SK-N-MC (cell line): Measurements from ENCODE around the gene MACROD2.

Experiments used
- DNase-seq: peaks from one replicate; pipeline ENCODE4 v3.0.0-alpha.2; 2011; ENCODE audit warnings: low read depth, low spot score
- H3K27ac ChIP-seq: fragments of 200-600 bp; sonication (generic); 2 replicates; pipeline ENCODE4 v1.5.1; 2016; ENCODE audit warnings: mixed run types
- H3K36me3 ChIP-seq: fragments of 200-600 bp; sonication (generic); 2 replicates; pipeline ENCODE4 v1.6.1; 2017; ENCODE audit warnings: antibody characterized with exemption, low read length, mixed read lengths; ENCODE audit not compliant: insufficient read depth
- H3K4me3 ChIP-seq: fragments of 200-600 bp; sonication (generic); 2 replicates; pipeline ENCODE4 v1.5.1; 2016
- H3K9ac ChIP-seq: fragments of 200-600 bp; sonication (generic); 2 replicates; pipeline ENCODE4 v1.8.0; 2017; ENCODE audit warnings: mixed run types, mixed read lengths; ENCODE audit not compliant: insufficient read length
- H3K9me3 ChIP-seq: fragments of 200-600 bp; sonication (generic); 2 replicates; pipeline ENCODE4 v1.6.1; 2017; ENCODE audit warnings: low read depth, mild to moderate bottlenecking, antibody characterized with exemption, low read length, moderate library complexity, mixed read lengths
- EZH2 ChIP-seq: fragments of 200-600 bp; sonication (generic); IDR thresholded peaks from one replicate; pipeline ENCODE4 v1.6.1; 2017; ENCODE audit warnings: antibody characterized with exemption
- FOXP2 ChIP-seq: optimal IDR thresholded peaks from 2 replicates; pipeline ENCODE3; 2011; ENCODE audit warnings: mild to moderate bottlenecking, moderate library complexity; ENCODE audit not compliant: insufficient read depth; ENCODE audit errors: extremely low read length, control extremely low read depth
- POLR2AphosphoS5 ChIP-seq: IDR thresholded peaks from 2 replicates; pipeline ENCODE4 v1.6.1; 2012; ENCODE audit warnings: mild to moderate bottlenecking, low read depth, low read length, borderline replicate concordance

MACROD2 gene

DNA sequence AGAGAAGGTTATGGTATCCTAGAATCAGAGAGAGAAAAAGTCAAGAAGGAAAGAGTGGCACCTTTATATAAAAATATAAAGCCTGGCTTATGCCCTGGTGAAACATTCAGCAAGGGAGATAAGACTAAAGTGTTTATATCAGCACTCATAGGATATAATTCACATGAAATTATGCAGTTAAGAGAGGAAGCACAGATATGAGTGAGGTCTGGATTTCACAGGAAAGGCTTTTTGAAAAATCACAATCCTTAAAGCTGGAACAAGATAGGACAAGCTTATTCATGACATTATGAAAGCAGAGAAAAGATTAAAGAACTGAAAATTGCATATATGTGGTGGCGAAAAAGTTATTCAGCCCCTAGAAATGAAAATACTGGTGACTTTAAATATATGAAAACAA lies 523.3 kb downstream of the MACROD2 start:
- Histone ChIP-seq H3K27ac (no peak overlapping the region), H3K36me3 (no peaks in the 10 kb centered on the region), H3K4me3 (no peak overlapping the region), H3K9me3 (no peaks in the 10 kb centered on the region), H3K9ac (no peak overlapping the region)
- no peak for TF ChIP-seq FOXP2
- no peak for TF ChIP-seq POLR2AphosphoS5
- no peak for TF ChIP-seq EZH2
- no peak for DNase-seq

DNA sequence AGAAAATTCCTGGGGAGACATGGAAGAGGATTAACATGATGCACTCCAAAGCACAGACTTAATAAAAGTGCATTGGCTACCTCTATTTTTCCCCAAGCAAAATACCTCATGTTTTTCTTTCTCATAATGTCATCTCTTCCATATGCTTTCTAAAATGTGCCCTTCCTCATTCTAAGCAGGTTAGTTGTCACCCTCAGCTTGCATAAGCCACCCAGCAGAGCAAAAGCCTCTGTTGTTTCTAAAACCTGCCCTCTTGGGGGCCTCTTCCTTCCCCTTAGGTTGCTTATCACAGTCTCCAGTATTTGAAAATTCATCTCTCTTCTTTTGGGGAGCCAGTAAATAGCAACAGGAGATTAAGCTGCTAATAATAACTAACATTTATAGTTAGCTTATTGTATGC lies 525.7 kb downstream of the MACROD2 start:
- H3K27ac ChIP-seq = no peak overlapping the region
- H3K9me3 ChIP-seq = no peaks in the 10 kb centered on the region
- TF ChIP-seq POLR2AphosphoS5 = no peak
- no peak for TF ChIP-seq FOXP2
- TF ChIP-seq EZH2 = no peak
- H3K36me3 ChIP-seq = no peaks in the 10 kb centered on the region
- H3K4me3 ChIP-seq = no peak overlapping the region
- no peak overlapping the region for H3K9ac ChIP-seq
- no peak for DNase-seq

DNA sequence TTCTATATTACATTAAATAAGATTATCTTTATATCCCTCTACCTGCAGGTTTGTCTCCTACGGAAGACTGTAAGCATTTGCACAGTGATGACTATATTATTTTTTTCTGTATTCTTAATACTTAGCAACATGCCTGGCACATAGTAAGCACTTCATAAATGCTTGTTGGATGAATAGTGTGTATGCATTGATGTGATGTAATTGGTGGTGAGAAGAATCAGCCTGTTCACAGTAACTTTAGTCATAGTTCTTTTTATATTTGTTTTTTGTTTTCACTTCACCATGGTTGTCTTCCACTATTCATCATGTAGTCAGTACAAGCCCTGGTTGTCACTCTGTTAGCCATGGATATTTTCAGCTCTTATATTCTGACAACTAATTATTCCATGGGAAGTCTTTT lies 526.1 kb downstream of the MACROD2 start:
- no peak overlapping the region for H3K27ac ChIP-seq
- H3K36me3 ChIP-seq = no peaks in the 10 kb centered on the region
- no peak overlapping the region for H3K9ac ChIP-seq
- H3K4me3 ChIP-seq = no peak overlapping the region
- no peaks in the 10 kb centered on the region for H3K9me3 ChIP-seq
- TF ChIP-seq POLR2AphosphoS5 = no peak
- TF ChIP-seq EZH2 = no peak
- TF ChIP-seq FOXP2 = no peak
- DNase-seq = no peak

DNA sequence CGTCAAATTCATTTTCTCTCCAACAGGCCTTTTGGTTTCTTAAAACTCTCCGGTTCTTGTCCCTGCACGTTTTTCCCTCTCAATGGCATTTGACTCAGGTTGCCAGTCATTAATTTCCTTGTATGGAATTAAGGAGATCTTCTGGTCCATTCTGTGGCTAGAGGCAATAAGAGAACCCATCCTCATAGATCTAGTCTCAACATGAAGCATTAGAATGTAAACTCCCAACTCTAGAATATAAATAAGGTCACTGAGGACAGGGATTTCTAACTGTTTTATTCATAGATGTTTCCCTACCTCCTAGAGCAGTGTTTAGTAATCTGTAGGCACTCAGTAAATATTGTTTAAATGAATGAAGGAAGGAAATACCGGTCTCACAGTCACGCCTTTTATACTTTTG lies 527.3 kb downstream of the MACROD2 start:
- Histone ChIP-seq H3K4me3 (no peak overlapping the region), H3K9ac (no peak overlapping the region), H3K27ac (no peak overlapping the region), H3K36me3 (no peaks in the 10 kb centered on the region), H3K9me3 (no peaks in the 10 kb centered on the region)
- no peak for DNase-seq
- TF ChIP-seq FOXP2 (no peak), POLR2AphosphoS5 (no peak), EZH2 (no peak)

DNA sequence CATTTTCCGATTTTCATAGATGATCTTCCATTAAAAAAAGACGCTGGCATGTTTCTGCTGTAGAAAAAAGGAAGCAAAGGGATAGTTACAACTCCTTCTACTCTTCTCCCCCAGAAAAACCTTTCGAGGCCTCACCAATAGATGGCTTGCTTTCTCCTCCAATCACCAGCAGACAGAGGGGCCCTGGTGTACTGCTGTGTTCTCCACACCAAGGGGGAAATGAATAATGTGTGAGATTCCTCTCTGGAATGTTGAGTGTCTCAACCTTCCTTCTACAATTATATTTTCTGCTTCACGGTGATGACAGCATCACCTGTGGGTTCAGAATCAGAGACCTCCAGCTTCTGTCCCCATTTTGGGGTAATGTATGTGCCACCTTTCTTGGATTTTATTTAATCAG lies 527.8 kb downstream of the MACROD2 start:
- H3K4me3 ChIP-seq = no peak overlapping the region
- no peaks in the 10 kb centered on the region for H3K9me3 ChIP-seq
- TF ChIP-seq POLR2AphosphoS5 = no peak
- no peak for TF ChIP-seq FOXP2
- TF ChIP-seq EZH2 = no peak
- no peak for DNase-seq
- H3K36me3 ChIP-seq = no peaks in the 10 kb centered on the region
- no peak overlapping the region for H3K27ac ChIP-seq
- H3K9ac ChIP-seq = no peak overlapping the region

DNA sequence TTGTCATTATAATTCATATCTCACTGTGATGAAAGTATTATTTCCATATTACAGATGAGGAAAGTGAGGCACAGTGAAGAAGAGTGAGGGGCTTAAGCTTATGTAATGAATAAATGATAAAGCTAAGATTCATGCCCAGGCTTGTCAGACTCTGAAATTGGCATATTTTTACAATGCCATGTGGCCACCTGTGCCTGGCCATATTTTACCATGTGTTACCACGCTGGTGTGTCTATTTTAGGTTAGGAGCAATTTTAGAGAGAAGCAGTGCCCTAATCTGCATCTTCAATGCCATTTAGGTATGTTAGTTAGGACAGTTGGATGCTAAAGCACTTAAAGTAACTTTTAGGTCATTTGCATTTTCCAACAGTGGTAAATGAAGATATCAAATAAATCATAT lies 530.1 kb downstream of the MACROD2 start:
- no peak overlapping the region for H3K9ac ChIP-seq
- no peaks in the 10 kb centered on the region for H3K36me3 ChIP-seq
- H3K9me3 ChIP-seq = no peaks in the 10 kb centered on the region
- TF ChIP-seq EZH2 = no peak
- no peak for TF ChIP-seq FOXP2
- no peak for TF ChIP-seq POLR2AphosphoS5
- no peak overlapping the region for H3K27ac ChIP-seq
- H3K4me3 ChIP-seq = no peak overlapping the region
- no peak for DNase-seq

DNA sequence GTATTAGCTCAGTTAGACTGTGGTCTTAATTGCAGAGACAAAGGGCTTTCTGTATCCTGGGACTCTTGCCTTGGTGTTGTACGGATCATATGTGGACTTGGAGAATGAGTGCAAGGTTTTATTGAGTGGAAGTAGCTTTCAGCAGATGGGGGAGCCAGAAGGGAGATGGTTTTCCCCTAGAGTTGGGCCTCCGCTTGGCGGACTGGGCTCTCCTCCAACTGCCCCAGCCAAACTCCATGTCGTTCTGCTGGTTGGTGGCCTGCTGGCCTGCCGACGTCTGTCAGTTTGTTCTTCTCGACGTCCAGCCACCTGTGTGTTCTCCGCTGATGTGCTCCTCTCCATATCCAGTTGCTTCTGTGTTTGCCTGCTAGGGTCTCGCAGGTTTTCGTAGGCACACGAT lies 531.6 kb downstream of the MACROD2 start:
- no peak for DNase-seq
- Histone ChIP-seq H3K9ac (no peak overlapping the region), H3K9me3 (no peaks in the 10 kb centered on the region), H3K36me3 (no peaks in the 10 kb centered on the region), H3K4me3 (no peak overlapping the region), H3K27ac (no peak overlapping the region)
- TF ChIP-seq FOXP2 (no peak), POLR2AphosphoS5 (no peak), EZH2 (no peak)

DNA sequence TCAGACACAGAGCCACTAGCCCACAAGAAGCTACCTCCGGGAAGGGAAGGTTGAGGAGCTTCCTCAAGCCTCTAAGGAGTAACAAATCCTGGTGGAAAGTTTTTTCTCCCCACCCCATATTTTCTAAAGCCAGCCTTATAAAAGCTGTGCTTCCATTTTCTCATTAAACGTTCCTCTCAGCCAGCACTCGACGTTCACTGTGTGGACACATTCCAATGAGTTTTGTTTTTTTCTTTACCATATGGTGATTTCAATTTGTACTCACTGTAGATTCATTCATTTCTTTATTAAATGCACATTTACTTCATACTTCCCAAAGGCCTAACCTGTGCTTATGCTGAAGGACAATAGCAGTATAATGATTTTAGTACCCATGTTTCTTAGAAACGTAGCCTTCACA lies 536.5 kb downstream of the MACROD2 start:
- Histone ChIP-seq H3K9me3 (no peaks in the 10 kb centered on the region), H3K36me3 (no peaks in the 10 kb centered on the region), H3K27ac (no peak overlapping the region), H3K4me3 (no peak overlapping the region), H3K9ac (no peak overlapping the region)
- no peak for DNase-seq
- no peak for TF ChIP-seq EZH2
- no peak for TF ChIP-seq FOXP2
- no peak for TF ChIP-seq POLR2AphosphoS5

DNA sequence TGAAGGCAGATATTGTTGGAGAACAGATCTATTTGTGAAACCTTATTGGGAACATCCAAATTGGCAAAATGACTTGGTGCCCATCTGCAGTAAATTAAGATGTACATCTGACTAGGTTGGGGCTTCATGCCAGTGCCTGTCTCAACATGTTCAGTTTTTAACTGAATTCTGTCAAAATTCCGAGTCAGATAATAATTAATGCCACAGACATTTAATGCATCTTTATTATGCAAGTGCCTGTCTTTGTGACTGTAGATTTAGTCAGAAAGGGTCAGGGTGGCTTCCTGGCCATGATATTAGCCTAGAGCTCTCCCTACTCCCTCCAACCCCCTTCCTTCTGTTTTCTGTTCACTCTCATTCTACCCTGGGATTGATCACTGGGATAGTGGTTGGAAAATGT lies 541.4 kb downstream of the MACROD2 start:
- no peak overlapping the region for H3K27ac ChIP-seq
- TF ChIP-seq EZH2 (no peak), FOXP2 (no peak), POLR2AphosphoS5 (no peak)
- no peaks in the 10 kb centered on the region for H3K36me3 ChIP-seq
- H3K4me3 ChIP-seq = no peak overlapping the region
- no peak overlapping the region for H3K9ac ChIP-seq
- DNase-seq = no peak
- H3K9me3 ChIP-seq = no peaks in the 10 kb centered on the region
